ENCODE measurements around the gene ZNRF1. TPM values are rescaled to one million over a fixed set of nuclear protein-coding genes. Genes with fewer than 3 reads are reported as not detected.

The ZNRF1 gene
- total and polyA plus RNA-seq, 10 of the 15 experiments (the other 5 are each of a cell fraction or from before 2014, with no cell fraction given): 5.8 to 25.9 (median 14.3) TPM

DNA sequence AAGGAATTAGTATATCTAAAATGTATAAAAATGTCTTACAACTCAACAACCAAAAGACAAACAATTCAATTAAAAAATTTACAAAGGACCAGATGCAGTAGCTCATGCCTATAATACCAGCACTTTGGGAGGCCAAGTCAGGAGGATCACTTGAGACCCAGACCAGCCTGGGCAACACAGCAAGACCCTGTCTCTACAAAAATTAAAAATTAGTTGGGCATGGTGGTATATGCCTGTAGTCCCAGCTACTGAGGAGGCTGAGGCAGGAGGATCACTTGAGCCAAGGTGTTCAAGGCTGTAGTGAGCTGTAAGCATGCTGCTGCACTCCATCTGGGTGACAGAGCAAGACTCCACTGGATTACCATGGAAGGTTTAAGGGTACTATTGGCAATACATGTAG is 33.8 kb downstream of the ZNRF1 start:
- SMC1A ChIA-PET (ENCODE audit: uncharacterized antibody, unreplicated experiment): interaction anchor here (0.8 to 1.7 kb wide), 3 partner anchors 14 to 219 kb away, joined by 3 to 7 read pairs (median 3); no protein-coding TSS in a partner anchor
- Histone ChIP-seq H2AFZ (ENCODE audit: control insufficient read depth, low read depth, low read length) (no peak overlapping the region), H3K36me3 (ENCODE audit: control insufficient read depth in 2 of 2, insufficient read depth in 2 of 2, low read length in 1 of 2) (no peaks in the 10 kb centered on the region), H3K4me2 (ENCODE audit: control insufficient read depth, insufficient read depth) (no peak overlapping the region), H3K79me2 (ENCODE audit: control insufficient read depth, insufficient read depth, low read length) (no peaks in the 10 kb centered on the region; the same call in none of the 2 replicates), H3K4me3 (no peak overlapping the region), H3K27ac (ENCODE audit: control insufficient read depth, insufficient read depth) (no peak overlapping the region), H3K9ac (ENCODE audit: control insufficient read depth, insufficient read depth, low read length) (no peak overlapping the region), H3K4me1 (ENCODE audit: control insufficient read depth, insufficient read depth, low read length) (peaks cover 18% of the 10 kb centered on the region), H3K9me3 (replicated peaks; ENCODE audit: control insufficient read depth, insufficient read depth, low read length) (peaks cover 3% of the 10 kb centered on the region; the same call in 2 of the 3 replicates), H3K27me3 (replicated peaks in 1 of 2; ENCODE audit: control insufficient read depth in 2 of 2, insufficient read depth in 2 of 2, low read length in 1 of 2) (no peaks in the 10 kb centered on the region), H4K20me1 (ENCODE audit: control insufficient read depth, insufficient read depth) (no peaks in the 10 kb centered on the region)
- BruUV-seq (replicated peaks): no TSS peak
- FAIRE-seq: no peak
- ATAC-seq: no peak; the same call in 2 of the 3 replicates
- TF ChIP-seq SUPT20H (IDR thresholded peaks at IDR 0.05; ENCODE audit: borderline replicate concordance, control insufficient read depth, low read depth, low read length): no peak
- no peak for TF ChIP-seq RAD21 (IDR thresholded peaks at IDR 0.05; ENCODE audit: insufficient read depth, low read depth, low read length)
- no peak for TF ChIP-seq PBX3 (IDR thresholded peaks at IDR 0.05; ENCODE audit: insufficient replicate concordance, low read depth, low read length)
- no peak for TF ChIP-seq STAT3 (IDR thresholded peaks at IDR 0.05; ENCODE audit: low read depth, low read length)
- TF ChIP-seq SMAD5 (IDR thresholded peaks at IDR 0.05; ENCODE audit: low read depth): no peak
- no peak for TF ChIP-seq NFYB (IDR thresholded peaks at IDR 0.05; ENCODE audit: insufficient read depth, low read depth, low read length)
- no peak for TF ChIP-seq NR2C2 (IDR thresholded peaks at IDR 0.05; ENCODE audit: borderline replicate concordance, control insufficient read depth, insufficient read length, low read depth)
- TF ChIP-seq POLR2A (IDR thresholded peaks at IDR 0.05; ENCODE audit: low read depth, low read length): no peak
- TF ChIP-seq, protein P1, sequence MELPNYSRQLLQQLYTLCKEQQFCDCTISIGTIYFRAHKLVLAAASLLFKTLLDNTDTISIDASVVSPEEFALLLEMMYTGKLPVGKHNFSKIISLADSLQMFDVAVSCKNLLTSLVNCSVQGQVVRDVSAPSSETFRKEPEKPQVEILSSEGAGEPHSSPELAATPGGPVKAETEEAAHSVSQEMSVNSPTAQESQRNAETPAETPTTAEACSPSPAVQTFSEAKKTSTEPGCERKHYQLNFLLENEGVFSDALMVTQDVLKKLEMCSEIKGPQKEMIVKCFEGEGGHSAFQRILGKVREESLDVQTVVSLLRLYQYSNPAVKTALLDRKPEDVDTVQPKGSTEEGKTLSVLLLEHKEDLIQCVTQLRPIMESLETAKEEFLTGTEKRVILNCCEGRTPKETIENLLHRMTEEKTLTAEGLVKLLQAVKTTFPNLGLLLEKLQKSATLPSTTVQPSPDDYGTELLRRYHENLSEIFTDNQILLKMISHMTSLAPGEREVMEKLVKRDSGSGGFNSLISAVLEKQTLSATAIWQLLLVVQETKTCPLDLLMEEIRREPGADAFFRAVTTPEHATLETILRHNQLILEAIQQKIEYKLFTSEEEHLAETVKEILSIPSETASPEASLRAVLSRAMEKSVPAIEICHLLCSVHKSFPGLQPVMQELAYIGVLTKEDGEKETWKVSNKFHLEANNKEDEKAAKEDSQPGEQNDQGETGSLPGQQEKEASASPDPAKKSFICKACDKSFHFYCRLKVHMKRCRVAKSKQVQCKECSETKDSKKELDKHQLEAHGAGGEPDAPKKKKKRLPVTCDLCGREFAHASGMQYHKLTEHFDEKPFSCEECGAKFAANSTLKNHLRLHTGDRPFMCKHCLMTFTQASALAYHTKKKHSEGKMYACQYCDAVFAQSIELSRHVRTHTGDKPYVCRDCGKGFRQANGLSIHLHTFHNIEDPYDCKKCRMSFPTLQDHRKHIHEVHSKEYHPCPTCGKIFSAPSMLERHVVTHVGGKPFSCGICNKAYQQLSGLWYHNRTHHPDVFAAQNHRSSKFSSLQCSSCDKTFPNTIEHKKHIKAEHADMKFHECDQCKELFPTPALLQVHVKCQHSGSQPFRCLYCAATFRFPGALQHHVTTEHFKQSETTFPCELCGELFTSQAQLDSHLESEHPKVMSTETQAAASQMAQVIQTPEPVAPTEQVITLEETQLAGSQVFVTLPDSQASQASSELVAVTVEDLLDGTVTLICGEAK (IDR thresholded peaks at IDR 0.05; ENCODE audit: borderline replicate concordance): no peak
- no peak for TF ChIP-seq FOS (IDR thresholded peaks at IDR 0.05; ENCODE audit: borderline replicate concordance, extremely low read depth, insufficient read length)
- no peak for TF ChIP-seq SP1 (IDR thresholded peaks at IDR 0.05; ENCODE audit: low read depth, low read length)
- TF ChIP-seq RB1 (IDR thresholded peaks at IDR 0.05; ENCODE audit: borderline replicate concordance): no peak
- no peak for TF ChIP-seq WRNIP1 (IDR thresholded peaks at IDR 0.05; ENCODE audit: borderline replicate concordance, low read depth, low read length)
- CTCF ChIA-PET: interaction anchor here (0.7 kb wide), 2 partner anchors 15 to 22 kb away, joined by 3 to 4 read pairs; no protein-coding TSS in a partner anchor
- in situ Hi-C loops (cut with MboI): no loop called here
- POLR2A ChIA-PET: interaction anchor here (0.7 to 1.2 kb wide), 4 partner anchors 18 to 31 kb away, joined by 3 to 4 read pairs (median 3); no protein-coding TSS in a partner anchor
- RAD21 ChIA-PET (ENCODE audit: unreplicated experiment): interaction anchor here (0.6 kb wide), 1 partner anchor 11 kb away, joined by 3 read pairs; no protein-coding TSS in a partner anchor
- DNase-seq (ENCODE audit: low read depth, low spot score): no peak
- intact Hi-C loops (cut with micrococcal nuclease; ENCODE audit: unreplicated experiment): no loop called here

All from GM12878 (cell line).